DND-41 (cell line): ENCODE measurements around the gene ADM.

Source experiments
- EZH2 ChIP-seq: IDR thresholded peaks from 3 replicates; pipeline ENCODE4 v1.6.1; 2012; ENCODE audit warnings: borderline replicate concordance, low read depth, mild to moderate bottlenecking, moderate library complexity, low read length, inconsistent platforms; ENCODE audit not compliant: severe bottlenecking
- TF ChIP-seq, protein P1 (sequence below): IDR thresholded peaks from 2 replicates; pipeline ENCODE4 v1.5.1; 2012; ENCODE audit warnings: borderline replicate concordance, low read length, moderate library complexity, mild to moderate bottlenecking; ENCODE audit not compliant: poor library complexity, severe bottlenecking; ENCODE audit errors: extremely low read depth

DNA sequence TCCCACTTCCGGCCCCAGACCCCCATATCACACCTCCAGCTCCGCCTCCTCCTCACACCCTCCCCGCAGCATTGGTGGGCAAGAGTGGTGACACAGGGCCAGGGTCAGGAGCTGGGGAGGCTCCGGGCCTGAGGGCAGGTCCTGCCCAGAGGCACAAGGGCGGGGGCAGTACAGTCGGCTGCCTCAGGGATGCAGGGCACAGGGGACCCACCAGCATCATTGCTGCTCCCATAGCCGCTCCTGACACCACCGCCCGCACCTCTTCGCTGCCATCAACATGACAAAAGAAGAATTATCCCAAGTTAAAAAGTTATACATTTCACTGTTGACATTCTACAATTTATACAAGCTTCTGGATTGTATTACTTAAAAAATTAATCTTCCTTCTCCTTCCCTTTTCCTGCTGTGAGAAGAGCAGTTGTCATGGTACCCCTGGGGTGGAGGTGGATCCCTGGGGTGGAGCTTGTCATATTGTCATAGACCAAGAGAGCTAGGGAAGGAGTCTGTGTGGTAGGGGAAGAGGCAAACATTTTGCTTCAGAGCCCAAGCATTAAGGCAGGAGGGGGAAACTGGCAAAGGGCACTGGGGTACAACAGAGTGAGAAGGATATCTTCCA lies 15.0 kb upstream of the ADM start:
- TF ChIP-seq, protein P1, sequence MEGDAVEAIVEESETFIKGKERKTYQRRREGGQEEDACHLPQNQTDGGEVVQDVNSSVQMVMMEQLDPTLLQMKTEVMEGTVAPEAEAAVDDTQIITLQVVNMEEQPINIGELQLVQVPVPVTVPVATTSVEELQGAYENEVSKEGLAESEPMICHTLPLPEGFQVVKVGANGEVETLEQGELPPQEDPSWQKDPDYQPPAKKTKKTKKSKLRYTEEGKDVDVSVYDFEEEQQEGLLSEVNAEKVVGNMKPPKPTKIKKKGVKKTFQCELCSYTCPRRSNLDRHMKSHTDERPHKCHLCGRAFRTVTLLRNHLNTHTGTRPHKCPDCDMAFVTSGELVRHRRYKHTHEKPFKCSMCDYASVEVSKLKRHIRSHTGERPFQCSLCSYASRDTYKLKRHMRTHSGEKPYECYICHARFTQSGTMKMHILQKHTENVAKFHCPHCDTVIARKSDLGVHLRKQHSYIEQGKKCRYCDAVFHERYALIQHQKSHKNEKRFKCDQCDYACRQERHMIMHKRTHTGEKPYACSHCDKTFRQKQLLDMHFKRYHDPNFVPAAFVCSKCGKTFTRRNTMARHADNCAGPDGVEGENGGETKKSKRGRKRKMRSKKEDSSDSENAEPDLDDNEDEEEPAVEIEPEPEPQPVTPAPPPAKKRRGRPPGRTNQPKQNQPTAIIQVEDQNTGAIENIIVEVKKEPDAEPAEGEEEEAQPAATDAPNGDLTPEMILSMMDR = no peak
- no peak for TF ChIP-seq EZH2
